ENCODE measurements around the gene UBA6.
"Not testable (repeated sequence)": the region's sequence is repeated elsewhere in the genome, so short reads cannot be mapped to it uniquely, and the experiment has no call there.

UBA6 gene

DNA sequence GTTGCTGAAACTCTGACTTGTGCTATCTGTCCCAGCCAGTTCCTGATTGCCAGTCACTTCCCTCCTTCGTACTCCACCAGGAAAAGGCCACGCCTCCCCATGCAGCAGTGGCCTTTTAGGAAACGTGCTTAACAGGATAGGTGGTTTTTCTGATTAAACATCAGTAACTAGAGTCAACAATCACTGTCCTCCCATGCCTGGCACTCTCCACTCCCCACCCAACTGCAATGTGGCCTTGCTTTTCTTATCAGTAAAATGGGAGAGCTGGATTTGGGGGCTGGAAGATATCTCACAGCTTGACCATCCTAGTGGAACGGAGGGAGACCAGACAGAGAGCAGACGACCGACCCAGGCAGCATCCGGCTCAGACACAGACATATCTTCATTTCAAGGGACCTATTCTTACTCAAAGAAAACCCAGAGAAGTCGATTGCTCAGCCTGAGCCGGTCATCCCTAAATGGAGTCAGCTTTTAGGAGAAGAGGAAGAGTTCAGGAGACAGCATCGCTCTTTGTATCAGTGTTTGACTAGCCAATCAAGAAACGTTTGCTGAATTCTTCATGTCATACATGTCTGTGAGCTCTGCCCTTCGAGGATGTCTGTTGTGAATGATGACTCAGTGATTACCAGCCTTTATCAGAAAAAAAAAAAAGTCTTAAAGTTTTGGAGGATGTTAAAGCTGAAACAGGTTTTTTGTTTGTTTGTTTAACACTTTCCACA lies 12.7 kb upstream of the UBA6 start:
- peak; percentile 35 for DNase-seq (ENCODE audit: low spot score)

DNA sequence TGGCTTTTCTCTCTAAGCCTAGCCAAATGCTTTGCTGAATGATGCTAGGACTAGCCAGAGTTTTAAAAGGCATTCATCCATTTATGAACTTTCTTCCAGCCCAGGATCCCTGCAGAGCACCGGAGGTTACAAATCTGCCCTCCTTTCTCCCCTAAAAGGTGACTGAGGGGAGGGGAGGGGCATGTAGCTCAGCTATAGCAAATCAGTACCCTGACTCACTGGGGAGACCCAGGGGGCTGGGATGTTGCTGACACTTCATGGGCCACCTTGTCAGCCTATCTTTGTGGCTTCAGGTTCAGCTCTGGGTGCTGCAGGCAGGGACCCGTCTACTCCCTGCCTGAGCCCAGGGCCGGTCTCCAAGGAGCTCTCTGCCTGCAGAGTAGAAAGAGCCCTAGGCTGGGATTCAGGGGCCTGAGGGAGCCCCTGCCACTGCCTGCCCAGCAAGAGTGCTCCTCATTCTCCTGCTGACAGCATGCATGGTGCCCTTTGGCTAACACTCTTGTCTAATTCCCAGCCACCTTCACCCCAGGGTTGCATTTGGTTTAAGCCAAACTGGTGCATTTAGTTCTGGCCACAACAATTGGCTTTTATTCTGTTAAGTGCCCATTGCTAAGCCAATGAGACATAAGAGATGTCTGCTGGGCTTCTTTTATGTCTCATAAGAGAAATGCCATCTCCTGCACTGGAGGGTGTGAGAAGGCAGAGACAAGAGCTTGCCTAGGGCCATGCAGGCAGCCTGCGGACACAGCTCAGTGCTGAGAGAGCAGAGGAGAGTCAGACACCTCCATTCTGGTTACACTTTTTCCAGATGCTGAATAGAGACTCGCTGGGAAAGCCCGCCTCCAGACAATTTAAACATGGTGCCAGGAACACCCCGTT lies 11.9 kb upstream of the UBA6 start:
- DNase-seq (ENCODE audit: low spot score), result no peak

DNA sequence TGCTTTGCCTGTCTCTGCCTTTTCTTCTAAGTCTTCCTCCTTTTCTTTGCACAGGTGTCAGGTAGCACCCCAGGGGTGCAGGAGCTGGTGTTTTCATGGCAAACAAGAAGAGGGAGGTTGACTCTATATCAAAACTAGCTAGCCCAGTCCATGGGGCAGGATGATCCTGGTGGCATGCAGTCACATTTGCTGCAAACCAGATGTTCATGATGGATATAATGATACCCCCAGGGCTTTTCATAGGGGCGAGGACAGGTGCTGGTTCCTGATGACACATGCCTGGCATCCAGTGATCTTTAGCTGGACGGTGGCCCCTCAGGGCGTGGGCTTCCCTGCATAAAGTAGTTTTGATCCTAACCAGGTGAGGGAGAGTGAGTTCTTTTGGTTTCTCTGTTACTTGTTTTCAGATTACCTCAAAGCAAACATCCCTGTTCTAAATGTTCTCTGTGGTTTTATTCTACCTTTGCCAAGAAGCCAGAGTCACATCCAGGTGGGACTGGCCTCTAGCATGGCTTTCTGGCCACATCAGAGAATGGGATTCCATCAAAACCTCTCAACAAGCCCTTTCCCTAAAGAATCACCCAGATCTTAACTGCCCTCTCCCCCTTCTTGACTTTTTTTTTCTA lies 11.2 kb upstream of the UBA6 start:
- no peak for DNase-seq (ENCODE audit: low spot score)

DNA sequence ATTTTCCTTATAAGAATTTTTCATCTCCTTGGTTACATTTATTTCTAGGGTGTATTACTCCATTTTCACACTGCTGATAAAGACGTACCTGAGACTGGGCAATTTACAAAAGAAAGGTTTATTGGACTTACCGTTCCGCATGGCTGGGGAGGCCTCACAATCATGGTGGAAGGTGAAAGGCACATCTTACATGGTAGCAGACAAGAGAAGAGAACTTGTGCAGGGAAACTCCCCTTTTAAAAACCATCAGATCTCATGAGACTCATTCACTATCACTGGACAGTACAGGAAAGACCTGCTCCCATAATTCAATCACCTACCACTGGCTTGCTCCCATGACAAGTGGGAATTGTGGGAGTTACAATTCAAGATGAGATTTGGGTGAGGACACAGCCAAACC lies 5.7 kb upstream of the UBA6 start:
- DNase-seq (ENCODE audit: low spot score), result not testable (repeated sequence)

DNA sequence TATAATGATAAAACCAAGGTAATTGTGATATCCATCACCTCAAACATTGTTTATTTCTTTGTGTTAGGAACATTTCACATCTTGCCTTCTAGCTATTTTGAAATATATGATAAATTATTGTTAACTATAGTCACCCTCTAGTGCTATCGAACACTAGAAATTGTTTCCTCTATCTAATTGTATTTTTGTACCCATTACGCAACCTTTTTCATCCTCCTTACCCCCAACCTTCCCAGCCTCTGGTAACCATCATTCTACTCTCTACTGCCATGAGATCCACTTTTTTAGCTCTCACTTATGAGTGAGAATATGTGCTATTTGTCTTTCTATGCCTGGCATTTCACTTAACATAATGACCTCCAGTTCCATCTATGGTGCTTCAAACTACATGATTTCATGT lies 3.9 kb upstream of the UBA6 start:
- DNase-seq (ENCODE audit: low spot score), result no peak

DNA sequence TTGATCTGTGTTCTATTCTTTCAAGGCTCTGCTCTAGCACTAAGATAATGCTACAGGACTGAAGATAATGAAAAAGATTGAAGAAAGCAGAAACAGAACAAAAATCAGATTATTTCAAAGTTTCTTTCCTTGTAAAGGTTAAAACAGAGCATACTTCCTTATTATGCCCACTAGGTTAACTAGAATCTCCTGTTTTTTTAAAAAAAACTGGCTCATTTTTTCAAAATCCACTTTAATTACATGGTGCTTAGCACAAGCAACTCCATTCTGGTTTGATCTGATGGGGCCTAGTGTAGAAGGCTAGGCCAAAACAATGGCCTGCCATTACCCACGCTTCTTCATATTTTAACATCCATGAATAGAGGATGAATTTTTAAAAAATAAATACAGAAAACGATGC lies 1.2 kb upstream of the UBA6 start:
- no peak for DNase-seq (ENCODE audit: low spot score)

DNA sequence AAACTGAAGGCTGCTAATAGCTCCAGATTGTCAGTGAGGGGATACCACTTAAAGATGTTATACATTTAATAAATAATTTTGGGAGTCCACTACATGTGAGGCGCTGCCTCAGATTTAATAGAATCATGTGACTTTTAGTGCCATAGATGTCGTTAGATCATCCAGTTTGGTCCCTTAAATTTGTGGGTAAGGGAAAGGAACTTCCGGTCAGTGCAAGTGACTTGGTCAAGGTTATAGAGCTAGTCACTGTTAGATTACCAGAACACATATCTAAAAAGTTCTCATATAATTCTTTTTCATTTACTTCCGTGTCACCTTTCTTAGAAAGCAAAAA lies 529 bp upstream of the UBA6 start:
- peak; percentile 85 for DNase-seq (ENCODE audit: low spot score)

DNA sequence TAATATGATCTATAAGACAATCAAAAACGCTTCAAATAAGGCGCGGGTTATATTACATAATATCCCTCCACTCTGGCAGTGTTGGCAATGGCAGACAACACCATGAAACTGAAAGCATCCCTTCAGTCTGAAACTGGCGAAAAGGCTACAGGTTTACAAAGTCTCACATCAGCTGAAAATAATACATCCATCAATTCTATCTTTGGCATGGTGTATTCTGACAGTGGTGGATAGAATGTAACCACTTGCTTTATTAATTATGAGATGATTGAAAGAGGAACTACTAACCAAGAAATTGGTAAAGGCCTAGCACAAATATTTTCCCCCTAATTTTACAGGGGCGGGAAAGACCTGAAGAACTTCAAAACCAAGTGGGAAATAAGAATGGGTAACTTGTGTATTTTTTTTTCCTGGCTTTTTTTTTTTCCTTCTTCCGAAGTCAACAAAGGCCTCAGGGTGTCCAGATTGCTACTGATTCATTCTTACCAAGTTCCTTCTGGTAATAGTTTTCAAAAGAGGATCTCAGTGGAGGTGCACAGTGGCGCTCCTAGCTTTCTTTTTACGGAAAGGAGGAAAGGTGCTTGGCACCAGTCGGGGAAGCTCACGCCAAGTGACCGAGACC lies 728 bp downstream of the UBA6 start:
- peak; percentile 49 for DNase-seq (ENCODE audit: low spot score)

DNA sequence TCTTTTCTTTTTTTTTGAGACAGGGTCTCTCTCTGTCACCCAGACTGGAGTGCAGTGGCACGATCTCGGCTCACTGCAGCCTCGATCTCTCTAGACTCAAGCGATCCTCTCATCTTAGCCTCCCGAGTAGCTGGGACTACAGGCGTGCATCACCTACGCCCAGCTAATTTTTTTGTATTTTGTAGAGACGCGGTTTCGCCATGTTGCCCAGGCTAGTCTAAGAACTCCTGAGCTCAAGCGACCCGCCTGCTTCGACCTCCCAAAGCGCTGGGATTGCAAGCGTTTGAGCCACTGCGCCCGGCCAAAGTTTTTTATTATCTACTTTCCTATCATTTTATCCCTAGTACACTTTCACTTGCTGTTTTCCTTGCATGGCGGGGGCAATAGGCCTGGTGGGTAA lies 1.4 kb downstream of the UBA6 start:
- peak; percentile 53 for DNase-seq (ENCODE audit: low spot score)

DNA sequence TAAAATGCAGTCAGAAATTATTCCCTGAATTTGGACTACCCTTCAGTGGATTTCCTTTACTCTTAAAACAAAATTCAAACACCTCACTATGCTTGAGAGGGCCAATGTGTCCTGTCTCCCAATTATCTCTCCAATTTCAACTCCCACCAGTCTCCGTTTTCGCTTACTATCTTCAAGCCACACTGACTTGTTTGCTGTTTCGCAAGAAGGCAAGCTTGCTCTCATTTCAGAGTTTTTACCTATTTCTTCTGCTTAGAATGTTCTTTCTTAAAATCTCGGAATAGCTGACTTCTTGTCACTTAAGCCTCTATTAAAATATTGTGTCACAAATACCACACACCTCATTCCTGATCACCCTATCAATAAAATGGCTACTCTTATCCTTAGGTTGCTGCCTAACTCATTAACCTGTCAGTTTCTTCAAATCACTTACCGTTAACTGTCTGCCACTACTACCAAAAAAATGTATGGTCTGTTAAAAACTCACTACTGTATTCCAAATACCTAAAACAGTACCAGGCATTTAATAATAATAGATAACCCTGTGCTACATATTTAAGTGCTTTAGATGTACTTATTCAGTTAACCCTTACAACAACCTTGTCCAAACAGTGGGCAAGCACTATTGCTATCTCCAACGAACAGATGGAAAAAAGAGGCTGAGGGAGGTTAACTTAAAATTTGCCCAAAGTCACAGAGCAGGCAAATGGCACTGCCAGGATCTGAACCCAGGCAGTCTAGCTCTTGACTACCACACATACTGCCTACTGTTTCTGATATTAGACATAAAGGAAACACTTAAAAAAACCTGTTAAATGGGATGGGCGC lies 2.9 kb downstream of the UBA6 start:
- no peak for DNase-seq (ENCODE audit: low spot score)

DNA sequence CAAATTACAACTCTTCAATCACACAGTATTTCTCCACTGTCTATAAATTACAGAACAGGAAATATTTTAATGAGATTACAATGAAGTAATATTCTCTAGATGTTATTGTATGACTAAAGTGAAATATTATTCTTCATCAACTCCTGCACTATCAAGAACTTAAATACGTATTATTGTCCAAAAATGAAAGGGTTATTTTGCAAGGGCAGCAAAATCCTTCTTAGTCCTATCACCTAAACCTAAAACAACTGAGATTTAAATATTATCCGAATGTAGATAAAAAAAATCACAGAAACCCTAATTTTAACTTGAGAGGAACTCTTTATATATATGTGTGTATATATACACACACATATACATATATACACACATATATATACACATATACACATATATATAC lies 4.9 kb downstream of the UBA6 start:
- DNase-seq (ENCODE audit: low spot score), result no peak

DNA sequence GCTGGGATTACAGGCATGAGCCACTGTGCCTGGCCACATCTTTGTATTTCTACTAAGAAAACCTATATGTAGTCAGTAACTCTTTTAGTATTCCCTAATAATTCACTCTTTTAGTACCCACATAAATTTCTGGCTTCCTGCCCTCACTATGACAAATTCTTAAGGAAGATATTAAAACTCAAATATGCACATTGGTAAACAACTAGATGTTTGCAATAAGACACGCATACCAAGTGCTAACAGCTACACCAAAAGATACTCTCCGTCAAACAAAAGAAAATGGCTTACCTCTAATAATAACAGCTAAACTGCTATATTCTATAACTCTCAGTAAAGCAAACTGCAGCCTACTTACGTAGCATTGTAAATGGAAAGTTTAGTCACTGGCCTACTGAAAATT lies 6.3 kb downstream of the UBA6 start:
- no peak for DNase-seq (ENCODE audit: low spot score)

DNA sequence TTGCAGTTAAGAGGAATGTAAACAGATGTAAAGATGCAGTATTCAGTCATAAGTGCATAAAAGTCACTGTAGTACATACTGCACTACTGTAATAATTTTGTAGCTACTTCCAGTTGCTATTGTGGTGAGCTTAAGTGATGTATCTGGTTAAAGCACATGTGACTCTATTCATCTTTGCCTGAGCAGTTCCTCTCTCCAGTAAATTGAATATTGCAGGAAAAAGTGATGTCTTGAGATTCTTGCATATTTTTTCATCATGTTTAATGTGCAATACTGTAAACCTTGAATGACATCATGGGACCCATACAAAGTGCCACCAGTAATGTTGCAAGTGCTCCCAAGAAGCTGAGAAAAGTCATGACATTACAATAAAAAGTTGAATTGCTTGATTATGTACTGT lies 9.6 kb downstream of the UBA6 start:
- DNase-seq (ENCODE audit: low spot score), result no peak

DNA sequence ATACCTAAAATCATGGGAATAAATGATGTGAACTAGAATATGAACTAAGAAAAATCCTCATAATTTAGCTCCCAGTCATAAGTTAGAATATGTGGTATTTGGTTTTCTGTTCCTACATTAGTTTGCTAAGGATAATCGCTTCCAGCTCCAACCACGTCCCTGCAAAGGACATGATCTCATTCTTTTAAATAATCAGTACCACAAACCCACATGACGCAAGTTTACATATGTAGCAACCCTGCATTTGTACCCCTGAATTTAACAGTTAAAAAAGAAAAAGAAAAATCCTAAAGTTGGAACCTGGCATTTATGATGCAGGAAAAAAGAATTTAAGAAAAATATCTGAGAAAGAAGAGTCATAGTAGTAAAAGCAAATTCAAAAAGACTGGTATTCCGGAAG lies 13.3 kb downstream of the UBA6 start:
- no peak for DNase-seq (ENCODE audit: low spot score)

DNA sequence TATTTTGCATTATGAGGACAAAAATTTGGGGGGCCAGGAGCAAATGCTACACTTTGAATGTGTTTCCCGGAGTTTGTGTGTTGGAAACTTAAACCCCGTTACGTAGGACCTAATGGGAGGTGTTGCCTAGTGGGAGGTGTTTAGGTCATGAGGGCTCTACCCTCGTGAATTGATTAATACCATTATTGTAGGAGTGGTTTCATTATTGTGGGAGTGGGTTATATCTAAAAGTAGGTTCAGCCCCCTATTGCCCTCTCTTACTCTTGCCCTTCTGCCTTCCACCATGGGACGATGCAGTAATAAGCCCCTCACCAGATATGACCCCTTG lies 15.5 kb downstream of the UBA6 start:
- no peak for DNase-seq (ENCODE audit: low spot score)

DNA sequence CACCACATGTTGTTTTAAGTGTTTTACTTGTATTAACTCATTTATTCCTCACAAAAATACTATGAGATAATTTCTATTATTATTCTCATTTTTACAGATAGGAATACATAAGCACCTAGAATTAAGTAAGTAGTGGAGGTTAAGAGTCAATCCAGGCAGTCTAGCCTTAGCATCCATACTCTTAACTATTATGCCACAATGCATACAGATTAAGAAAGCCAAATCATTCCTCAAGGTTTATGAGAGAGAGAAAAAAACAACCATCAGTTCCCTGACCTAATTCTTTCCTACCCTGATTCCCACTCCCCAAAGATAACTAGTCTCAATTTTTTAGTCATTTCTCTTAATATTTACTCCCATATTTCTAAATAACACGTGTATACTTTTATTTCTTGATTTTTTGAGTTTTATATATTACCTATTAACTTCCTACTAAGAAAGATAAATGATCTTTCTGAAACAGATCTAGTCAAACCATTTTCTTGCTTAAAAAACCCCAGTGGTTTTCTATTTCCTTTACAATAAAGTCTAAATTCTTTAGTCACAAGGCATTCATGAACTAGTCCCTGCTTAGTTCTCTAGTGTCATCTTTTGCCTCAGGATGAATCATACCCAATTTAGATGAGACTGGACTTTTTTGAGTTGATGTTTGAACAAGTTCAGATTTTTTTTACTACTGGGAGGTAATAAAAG lies 16.0 kb downstream of the UBA6 start:
- DNase-seq (ENCODE audit: low spot score), result peak; percentile 50

DNA sequence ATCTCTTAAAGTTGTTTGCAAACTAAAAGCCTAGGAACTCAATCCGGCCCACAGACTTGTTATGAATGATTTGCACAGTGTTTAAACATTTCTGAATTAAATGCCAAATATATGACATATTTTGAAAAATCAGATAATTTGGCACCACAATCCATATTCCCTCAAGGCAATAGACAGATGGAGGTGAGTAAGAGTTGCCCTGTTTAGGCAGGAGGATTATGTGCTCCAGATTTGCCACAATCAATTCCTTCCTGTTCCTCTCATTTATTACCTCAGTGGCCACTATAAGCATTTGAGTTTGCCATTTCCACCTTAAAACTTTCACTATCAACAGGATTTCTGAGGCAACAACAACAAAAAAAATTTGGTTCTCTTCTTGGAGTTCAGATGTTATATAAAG lies 18.7 kb downstream of the UBA6 start:
- DNase-seq (ENCODE audit: low spot score), result no peak

DNA sequence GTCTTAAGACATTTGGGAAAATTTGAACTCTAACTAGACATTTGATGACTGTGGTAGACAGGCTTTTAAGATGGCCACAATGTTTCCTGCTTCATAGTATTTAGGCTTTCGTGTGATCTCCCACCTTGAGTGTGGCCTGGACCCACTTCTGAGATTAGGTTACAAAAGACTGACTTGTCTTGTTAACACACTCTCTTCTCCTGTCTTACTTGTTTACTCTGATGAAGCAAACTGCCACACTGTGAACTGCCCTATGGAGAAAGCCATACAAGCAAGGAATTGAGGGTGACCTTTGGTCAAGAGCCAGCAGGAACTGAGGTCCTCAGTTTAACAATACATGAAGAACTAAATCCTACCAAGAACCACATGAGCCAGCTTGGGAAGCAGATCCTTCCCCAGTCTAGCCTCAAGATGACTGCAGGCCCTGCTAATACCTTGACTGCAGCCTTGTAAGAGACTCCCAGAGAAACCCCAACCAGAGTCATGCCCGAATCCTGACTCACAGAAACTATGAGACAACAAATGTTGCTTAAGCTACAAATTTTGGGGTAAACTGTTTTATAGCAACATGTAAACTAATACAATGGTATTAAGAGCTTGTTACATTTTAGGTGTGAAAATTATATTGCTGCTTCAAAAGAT lies 20.3 kb downstream of the UBA6 start:
- peak; percentile 52 for DNase-seq (ENCODE audit: low spot score)

DNA sequence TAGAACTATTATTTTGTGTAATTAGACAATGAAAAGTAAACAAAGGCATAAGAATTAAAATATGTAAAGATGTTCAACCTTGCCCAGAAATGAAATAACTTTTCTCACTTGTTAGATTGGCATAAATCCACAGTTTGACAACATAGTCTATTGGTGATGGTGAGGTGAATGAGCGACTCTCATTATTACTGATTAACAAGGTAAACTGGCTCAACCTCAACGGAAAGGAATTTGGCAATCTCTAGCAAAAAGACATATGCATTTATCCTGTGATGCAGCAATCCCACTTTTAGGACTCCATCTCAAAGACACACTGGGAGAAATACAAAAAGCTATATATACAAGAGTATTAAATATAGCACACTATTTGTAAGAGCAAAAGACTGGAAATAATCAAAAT lies 22.3 kb downstream of the UBA6 start:
- no peak for DNase-seq (ENCODE audit: low spot score)

DNA sequence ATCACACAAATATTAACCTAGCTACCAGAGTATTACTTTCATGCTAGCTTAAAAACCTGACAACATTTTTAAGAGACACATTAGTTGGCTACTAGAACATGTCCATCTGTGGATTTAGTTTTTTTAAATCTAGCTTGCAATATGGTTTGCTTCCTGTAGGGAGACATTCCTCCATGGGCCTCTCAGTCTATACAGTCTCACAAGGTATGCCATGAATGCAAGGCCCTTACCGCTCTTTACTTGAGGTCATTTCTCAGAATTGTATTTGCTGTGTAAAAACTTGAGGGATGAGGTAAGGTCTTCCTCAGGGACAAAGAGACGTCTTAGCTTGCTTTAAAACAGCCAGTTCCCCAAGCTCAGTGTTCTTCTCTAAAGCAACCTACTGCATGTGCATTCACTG lies 26.9 kb downstream of the UBA6 start:
- DNase-seq (ENCODE audit: low spot score), result peak; percentile 45

DNA sequence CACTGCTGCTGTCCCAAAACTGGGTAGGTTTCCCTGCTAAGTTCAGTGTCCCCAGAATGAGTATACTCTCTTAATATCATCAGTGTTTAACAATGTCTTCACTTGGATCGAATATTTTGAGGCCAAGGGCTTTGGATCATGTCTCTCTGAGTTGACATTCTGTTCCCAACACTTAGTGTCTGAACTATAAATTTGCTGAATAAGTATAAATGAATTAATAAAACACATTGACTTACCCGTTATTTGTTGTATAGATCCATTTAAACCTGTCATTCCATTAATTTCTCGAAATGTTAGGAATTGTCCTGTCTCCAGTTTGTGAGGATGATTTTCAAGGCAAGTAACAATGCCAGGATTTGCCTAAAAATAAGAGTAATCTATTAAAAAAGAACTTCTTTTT lies 32.6 kb downstream of the UBA6 start:
- DNase-seq (ENCODE audit: low spot score), result no peak
